Ovary (tissue), 3 donors: ENCODE data around the gene CENPX.

Source experiments
- POLR2A ChIP-seq: fragments of 450-650 bp; IDR thresholded peaks from one replicate; pipeline ENCODE4 v1.6.1; 2017; ENCODE audit warnings: antibody characterized with exemption, mild to moderate bottlenecking, moderate library complexity
- TF ChIP-seq, protein P1 (sequence below), 3 donors: fragments of 450-650 bp in 2 of 3; fragments of 200-600 bp in 1 of 3; IDR thresholded peaks; one replicate each; pipeline versions ENCODE4 v1.5.1 to v1.8.0; 2016 to 2022; ENCODE audit warnings: antibody characterized with exemption in 3 of 3, mild to moderate bottlenecking in 1 of 3
- donor health status: DM: no; HTN: no; CAD: no.

DNA sequence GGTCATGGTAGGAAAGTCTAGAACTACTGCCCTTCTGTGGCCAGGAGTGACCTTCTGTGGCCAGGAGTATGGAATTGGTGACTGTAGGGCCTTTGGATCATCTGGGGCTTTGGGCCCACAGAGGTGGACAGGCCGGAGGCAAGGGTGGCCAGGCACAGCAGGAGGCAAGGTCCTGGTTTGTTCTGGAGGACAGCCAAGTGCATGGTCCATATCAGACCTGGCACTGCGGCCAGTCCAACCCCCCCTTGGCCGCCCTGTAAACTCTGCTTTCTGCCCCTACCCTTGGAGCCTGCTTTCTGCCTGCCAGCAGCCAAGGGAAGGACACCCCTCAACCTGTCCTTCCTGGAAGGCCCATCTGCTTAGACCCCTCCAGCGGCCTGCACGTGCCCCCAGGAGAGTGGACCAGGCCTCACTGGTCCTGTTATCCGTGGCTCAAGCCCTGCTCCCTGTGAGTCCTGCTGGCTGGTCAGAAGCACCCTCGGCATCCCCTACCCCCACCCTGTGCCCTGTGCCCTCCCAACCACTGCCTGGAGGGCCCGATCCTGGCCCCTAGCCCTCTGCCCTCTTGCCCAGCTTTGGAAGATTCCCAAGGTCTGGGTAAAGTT, 17.1 kb upstream of the CENPX start:
- TF ChIP-seq, protein P1, sequence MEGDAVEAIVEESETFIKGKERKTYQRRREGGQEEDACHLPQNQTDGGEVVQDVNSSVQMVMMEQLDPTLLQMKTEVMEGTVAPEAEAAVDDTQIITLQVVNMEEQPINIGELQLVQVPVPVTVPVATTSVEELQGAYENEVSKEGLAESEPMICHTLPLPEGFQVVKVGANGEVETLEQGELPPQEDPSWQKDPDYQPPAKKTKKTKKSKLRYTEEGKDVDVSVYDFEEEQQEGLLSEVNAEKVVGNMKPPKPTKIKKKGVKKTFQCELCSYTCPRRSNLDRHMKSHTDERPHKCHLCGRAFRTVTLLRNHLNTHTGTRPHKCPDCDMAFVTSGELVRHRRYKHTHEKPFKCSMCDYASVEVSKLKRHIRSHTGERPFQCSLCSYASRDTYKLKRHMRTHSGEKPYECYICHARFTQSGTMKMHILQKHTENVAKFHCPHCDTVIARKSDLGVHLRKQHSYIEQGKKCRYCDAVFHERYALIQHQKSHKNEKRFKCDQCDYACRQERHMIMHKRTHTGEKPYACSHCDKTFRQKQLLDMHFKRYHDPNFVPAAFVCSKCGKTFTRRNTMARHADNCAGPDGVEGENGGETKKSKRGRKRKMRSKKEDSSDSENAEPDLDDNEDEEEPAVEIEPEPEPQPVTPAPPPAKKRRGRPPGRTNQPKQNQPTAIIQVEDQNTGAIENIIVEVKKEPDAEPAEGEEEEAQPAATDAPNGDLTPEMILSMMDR (IDR thresholded peaks at IDR 0.05): no peak
- TF ChIP-seq POLR2A: no peak
